Measurements from ENCODE around the gene SLC35F1.

Gene SLC35F1

GRCh38 chr6:118316796-118317384 lies 409.8 kb downstream of the SLC35F1 start:
- no peak for DNase-seq (ENCODE audit: low read depth)

DNA sequence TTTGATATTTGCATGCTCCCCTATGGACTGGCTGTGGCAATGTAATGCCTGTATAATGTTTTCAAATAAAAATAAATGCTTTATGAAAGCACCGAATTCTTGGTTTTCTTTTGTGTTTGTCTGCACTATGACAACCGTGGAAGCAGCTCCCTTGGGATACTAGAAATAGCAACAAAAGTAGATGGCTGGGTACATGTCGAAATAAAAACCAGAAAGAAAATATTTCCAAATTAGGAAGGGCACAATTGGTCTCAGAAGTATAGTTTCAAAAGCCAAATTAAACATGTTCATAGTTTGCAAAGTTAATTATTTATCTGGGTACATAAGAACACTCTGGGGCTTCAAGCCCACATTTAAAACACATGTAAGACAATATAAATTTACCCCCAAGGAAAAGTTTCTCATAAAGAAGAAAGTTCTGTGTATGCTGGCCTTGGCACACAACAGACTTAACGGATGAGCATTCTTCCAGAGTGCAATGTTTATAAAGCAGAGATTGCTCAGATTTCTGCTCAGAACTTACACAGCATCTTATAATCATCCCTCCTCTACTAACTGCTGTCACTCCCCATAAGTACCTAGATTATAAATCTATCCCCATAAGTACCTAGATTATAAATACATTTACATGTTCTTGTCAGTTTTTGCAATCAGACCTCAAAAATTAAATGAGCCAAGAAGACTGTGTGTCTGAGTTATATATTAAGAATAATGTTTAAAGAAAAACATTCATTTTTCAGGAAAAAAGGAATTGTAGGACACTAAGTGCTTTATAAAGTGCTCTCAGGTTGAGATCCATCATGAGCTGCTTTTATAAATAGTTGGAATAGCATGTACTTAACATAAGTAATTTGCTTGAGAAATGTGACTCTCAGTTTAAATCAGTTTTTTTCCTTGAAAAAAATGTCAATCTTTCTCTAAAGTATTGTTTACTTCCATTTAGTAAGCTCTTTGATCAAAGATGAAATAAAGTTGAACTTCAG lies 410.8 kb downstream of the SLC35F1 start:
- no peak for DNase-seq (ENCODE audit: low read depth)

- no peak for DNase-seq (ENCODE audit: low read depth)
These were observed 411.6 kb downstream of the SLC35F1 start for GRCh38 chr6:118318648-118319047.

DNA sequence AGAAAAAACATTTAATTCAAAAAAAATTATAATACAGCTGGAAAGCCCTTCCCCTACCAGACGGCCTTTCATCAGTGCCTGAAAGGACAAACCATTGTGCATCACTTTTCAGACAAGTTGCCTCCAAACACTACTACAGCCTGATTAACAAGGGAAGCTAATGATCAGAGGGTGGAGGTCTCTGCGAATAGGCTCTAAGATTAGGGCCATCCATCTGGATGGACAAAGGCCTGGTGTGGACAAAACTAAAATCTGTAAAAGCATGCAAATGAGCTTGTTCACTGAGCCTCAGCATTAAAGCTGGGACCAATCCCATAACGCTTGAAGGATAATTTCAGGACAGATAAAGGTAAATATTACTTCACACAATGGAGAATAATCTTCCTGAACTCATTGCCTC lies 412.4 kb downstream of the SLC35F1 start:
- no peak for DNase-seq (ENCODE audit: low read depth)

DNA sequence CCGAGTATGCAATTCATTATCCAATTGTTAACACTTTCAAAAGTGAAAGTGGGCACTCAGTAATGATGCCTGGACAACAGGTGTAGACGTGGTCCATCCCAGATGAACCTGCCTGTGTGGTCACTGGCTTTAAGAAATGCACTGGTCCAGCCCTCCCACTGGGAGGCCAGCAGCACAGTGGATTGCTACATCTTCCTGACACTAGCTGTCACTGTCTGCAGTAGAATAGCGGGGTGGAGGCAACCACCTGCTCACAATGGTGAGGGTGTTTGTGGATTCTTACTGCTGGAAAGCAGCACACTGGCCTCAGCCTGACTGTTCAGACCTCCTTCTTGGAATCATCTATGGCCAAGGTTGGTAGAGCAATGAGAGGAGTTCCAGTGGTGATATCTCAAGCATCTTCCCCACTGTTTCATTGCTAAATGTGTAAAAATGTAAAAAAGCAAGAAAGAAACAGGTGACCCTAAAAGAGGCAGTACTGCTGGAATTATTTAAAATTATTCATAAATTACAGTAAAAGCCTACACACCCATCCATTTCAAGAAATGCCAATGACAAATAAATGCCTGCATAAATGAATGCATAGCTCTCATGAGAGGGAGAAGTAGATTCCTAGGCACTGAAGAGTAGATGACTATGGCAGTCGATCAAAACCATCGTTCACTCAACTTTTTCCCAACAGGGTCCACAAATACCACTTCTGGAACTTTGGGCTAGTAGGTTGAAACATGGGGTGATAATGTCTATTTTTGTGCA lies 413.0 kb downstream of the SLC35F1 start:
- DNase-seq (ENCODE audit: low read depth), result no peak

DNA sequence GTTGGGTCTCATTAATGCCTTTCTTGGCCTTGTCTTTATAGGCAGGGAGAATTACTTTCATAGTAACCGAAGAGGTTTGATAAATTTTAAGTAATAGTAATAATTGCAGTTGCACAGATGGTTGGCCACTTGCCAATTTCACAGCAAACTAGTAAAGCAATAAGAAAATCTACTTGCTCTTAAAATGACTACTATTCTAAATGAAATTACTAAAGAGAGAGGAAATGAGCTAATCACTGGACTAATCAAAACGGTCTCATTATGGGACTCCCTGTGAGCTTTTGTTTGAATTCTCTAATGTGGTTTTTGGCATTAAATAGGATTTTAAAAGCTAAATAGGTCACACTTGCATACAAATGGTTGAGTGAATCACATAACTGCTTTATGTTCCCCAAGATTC lies 413.6 kb downstream of the SLC35F1 start:
- DNase-seq (ENCODE audit: low read depth), result no peak

GRCh38 chr6:118324116-118324515 lies 417.1 kb downstream of the SLC35F1 start:
- DNase-seq (ENCODE audit: low read depth), result no peak

DNA sequence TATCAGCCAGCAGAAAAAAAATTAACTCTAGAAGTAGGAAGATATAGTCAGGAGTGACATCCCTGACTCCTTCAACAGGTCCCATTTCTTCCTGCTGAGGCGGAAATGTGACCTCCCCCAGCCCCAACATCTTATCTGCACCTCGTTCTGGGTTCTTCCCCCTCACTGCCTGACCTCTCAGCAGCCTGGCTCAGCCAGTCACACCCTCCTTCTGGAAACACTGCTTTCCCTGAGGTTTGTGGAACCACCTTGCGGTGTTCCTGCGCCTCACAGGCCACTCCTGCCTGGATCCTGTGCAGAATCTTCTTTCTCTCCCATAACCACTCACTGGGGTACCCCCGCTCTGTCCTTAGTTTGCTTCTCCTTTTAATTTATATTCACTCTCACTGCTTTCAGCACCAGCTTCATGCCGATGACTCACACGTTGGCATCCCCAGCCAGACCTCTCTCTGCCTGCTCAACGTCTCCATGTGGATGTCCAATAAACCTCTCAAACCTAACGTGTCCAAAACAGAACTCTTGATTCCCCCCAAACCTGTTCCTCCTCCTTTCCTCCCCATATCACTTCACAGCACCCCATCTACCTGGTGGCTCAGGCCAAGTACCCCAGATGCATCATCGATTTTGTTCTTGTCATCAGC lies 418.3 kb downstream of the SLC35F1 start:
- no peak for DNase-seq (ENCODE audit: low read depth)

- no peak for DNase-seq (ENCODE audit: low read depth)
These were observed 419.6 kb downstream of the SLC35F1 start for GRCh38 chr6:118326712-118327111.

DNA sequence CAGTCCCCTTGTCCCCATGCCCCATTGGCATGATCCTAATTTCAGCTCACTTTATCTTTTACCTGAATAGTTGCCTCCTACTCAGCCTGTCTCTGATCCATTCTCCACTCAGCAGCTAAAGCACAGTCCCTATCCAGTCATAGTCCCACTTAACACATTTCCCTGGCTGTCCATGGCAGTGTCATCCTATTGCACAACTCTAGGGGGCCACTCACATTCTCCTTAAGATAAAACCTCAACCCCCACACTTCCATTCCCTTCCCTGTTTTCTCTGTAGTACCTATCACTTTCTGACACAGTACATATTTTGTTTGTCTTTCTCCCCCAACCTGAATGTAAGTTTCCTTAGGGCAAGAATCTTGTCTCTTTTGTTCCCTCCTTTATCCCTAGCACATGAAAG lies 420.2 kb downstream of the SLC35F1 start:
- DNase-seq (ENCODE audit: low read depth), result no peak

DNA sequence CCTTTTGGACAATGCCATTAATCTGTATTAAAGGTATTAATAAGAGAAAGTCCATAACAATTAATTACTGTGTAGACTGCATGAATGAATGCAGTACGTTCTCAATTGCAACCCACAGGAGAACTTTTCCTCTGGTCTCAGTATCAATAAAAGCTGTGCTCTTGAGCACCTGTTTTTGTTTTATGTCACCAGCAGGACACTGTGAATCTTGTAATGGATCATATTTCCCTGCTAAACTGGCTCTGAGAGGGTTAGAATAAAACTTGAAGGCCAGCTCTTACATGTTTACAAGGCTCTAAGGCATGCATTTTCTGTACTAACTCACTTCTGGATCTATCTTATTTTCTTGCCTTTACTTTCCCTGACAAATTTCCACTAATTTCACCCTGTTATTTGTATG lies 426.7 kb downstream of the SLC35F1 start:
- DNase-seq (ENCODE audit: low read depth), result no peak

- no peak for DNase-seq (ENCODE audit: low read depth)
These were observed 427.6 kb downstream of the SLC35F1 start for GRCh38 chr6:118334634-118335033.

DNA sequence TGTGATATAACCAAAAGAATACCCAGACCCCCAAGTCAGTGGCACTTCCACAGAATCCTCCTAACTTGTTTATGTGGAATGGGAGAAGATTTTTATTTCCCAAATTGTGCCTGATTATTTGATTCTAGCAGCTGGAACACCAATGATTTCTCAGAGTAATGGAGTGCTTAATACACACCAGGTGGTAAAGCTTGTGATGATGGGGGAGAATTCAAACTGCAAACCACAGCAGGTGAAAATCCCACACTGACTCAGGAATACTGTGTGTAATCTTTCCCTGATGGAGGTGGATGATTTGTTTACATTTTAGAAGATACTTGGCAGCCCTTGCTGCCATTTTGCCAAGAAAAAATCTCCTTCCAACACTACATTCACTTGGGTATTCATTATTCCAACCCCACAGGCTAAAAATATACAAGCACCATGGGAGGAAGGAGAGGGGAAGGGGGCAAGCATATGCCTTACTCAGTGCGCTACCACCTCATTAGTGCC lies 428.3 kb downstream of the SLC35F1 start:
- no peak for DNase-seq (ENCODE audit: low read depth)

- no peak for DNase-seq (ENCODE audit: low read depth)
These were observed 437.1 kb downstream of the SLC35F1 start for GRCh38 chr6:118344014-118344670.

- no peak for DNase-seq (ENCODE audit: low read depth)
These were observed 443.9 kb downstream of the SLC35F1 start for GRCh38 chr6:118350881-118351430.

- DNase-seq (ENCODE audit: low read depth), result no peak
These were observed 446.5 kb downstream of the SLC35F1 start for GRCh38 chr6:118353564-118353963.

- DNase-seq (ENCODE audit: low read depth), result no peak
These were observed 447.6 kb downstream of the SLC35F1 start for GRCh38 chr6:118354641-118355040.

- DNase-seq (ENCODE audit: low read depth), result no peak
These were observed 449.0 kb downstream of the SLC35F1 start for GRCh38 chr6:118356054-118356453.

DNA sequence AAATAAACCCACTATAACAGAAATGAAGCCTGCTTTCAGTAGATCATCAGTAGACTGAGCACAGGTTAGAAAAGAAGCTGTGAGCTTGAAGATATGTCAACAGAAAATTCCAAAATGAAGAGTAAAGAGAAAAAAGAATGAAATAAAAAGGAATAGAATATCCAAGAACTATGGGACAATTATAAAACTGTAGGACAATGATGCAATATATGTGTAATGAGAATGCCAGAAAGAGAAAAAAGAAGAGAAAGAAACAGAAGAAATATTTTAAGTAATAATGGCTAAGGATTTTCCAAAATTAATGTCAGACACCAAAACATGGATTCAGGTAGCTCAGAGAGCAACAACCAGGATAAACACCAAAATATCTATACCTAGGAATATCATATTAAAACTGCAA lies 449.6 kb downstream of the SLC35F1 start:
- DNase-seq (ENCODE audit: low read depth), result no peak
